D721Med (cell line): Measurements from ENCODE around the gene TENM4.

Experiments
- DNase-seq: peaks from one replicate; pipeline ENCODE4 v3.0.0; 2011; ENCODE audit warnings: low spot score; ENCODE audit not compliant: insufficient read length
- FAIRE-seq: peaks from 2 replicates; lab custom pipeline; 2011; peaks lifted over from hg19 to GRCh38; lab: Jason Lieb, UNC
- CTCF ChIP-seq: IDR thresholded peaks from 2 replicates; pipeline ENCODE4 v1.5.1; 2012; ENCODE audit warnings: mild to moderate bottlenecking, control low read depth; ENCODE audit not compliant: insufficient read depth; ENCODE audit errors: missing control alignments

Gene TENM4

GRCh38 chr11:79221444-79222130, 219.2 kb downstream of the TENM4 start:
- no peak for TF ChIP-seq CTCF
- no peak for FAIRE-seq
- no peak for DNase-seq

- no peak for FAIRE-seq
- TF ChIP-seq CTCF, result no peak
- DNase-seq, result no peak
Measured at GRCh38 chr11:79220171-79220570, 220.7 kb downstream of the TENM4 start.

- DNase-seq (no peak), FAIRE-seq (no peak)
Measured at GRCh38 chr11:79219186-79220045, 221.4 kb downstream of the TENM4 start.

GRCh38 chr11:79212741-79213190, 228.1 kb downstream of the TENM4 start:
- FAIRE-seq (no peak), DNase-seq (no peak)
- TF ChIP-seq CTCF, result no peak

More at GRCh38 chr11:79219186-79220045, 221.4 kb downstream of the TENM4 start:
- TF ChIP-seq CTCF, result no peak

GRCh38 chr11:79209540-79210266, 231.1 kb downstream of the TENM4 start:
- FAIRE-seq (no peak), DNase-seq (no peak)
- no peak for TF ChIP-seq CTCF

- TF ChIP-seq CTCF, result no peak
- DNase-seq, result no peak
- FAIRE-seq, result no peak
Measured at GRCh38 chr11:79208126-79208525, 232.7 kb downstream of the TENM4 start.
